ENCODE measurements around the gene FAHD1.

- TF ChIP-seq CTCF (IDR thresholded peaks at IDR 0.05; ENCODE audit: insufficient read depth, low read length, poor library complexity, severe bottlenecking) = no peak
- no peak for TF ChIP-seq EZH2phosphoT487 (conservative IDR thresholded peaks at IDR 0.05; ENCODE audit: low read length)
Measured at GRCh38 chr16:1785846-1786170, 41.2 kb upstream of the FAHD1 start.
